ENCODE measurements around the gene CHRNA4.

CHRNA4 gene

GRCh38 chr20:63406617-63407245 lies 45.6 kb upstream of the CHRNA4 start:
- DNase-seq (ENCODE audit: low read depth): no peak
- no peak overlapping the region for H3K4me3 ChIP-seq (ENCODE audit: low read depth, low read length)

GRCh38 chr20:63406011-63406410 lies 44.9 kb upstream of the CHRNA4 start:
- TF ChIP-seq POLR2A (IDR thresholded peaks at IDR 0.05; ENCODE audit: extremely low read depth, insufficient read length): no peak
- TF ChIP-seq, protein P1, sequence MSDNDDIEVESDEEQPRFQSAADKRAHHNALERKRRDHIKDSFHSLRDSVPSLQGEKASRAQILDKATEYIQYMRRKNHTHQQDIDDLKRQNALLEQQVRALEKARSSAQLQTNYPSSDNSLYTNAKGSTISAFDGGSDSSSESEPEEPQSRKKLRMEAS (IDR thresholded peaks at IDR 0.05; ENCODE audit: low read depth, low read length): no peak
- TF ChIP-seq CTCF (IDR thresholded peaks at IDR 0.05; ENCODE audit: low read depth, low read length): no peak
- TF ChIP-seq MYC (IDR thresholded peaks at IDR 0.05; ENCODE audit: low read depth, low read length): no peak
- no peak for DNase-seq (ENCODE audit: low read depth)
- no peak overlapping the region for H3K4me3 ChIP-seq (ENCODE audit: low read depth, low read length)

More at GRCh38 chr20:63406617-63407245, 45.6 kb upstream of the CHRNA4 start:
- TF ChIP-seq, protein P1 (IDR thresholded peaks at IDR 0.05; ENCODE audit: low read depth, low read length): no peak
- TF ChIP-seq CTCF (IDR thresholded peaks at IDR 0.05; ENCODE audit: low read depth, low read length) (no peak), POLR2A (IDR thresholded peaks at IDR 0.05; ENCODE audit: extremely low read depth, insufficient read length) (no peak), MYC (IDR thresholded peaks at IDR 0.05; ENCODE audit: low read depth, low read length) (no peak)

DNA sequence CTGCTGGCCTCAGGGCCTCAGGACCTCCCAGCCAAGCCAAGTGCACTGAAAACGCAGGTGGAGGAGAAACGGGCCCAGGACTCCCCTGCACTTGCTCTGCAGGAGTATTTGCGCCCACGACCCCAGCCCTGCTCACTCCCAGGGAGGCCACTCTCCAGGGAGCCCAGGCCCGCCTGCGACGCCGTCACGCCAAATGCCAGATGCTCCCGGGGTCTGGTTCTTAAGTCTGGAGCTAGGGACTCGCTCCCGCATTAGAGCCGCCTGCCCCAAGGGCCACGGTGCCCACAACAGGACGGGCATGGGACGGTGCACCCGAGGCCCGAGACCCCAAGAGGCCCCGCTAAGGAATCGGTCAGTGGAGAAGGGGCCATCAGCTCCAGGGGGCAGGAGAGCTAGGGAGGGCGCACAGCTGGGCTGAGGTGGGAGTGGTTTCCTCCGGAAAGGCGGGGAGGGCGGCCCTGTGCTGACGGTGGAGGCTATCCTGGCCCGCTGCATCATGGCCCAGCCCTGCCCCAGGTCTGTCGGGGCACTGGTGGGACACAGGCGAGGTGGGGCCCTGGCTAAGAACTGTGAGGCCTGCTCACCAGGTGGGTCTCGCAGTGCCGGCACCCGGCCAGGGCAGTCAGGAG lies 44.1 kb upstream of the CHRNA4 start:
- TF ChIP-seq POLR2A (IDR thresholded peaks at IDR 0.05; ENCODE audit: extremely low read depth, insufficient read length): no peak
- no peak for TF ChIP-seq CTCF (IDR thresholded peaks at IDR 0.05; ENCODE audit: low read depth, low read length)
- no peak for TF ChIP-seq MYC (IDR thresholded peaks at IDR 0.05; ENCODE audit: low read depth, low read length)
- TF ChIP-seq, protein P1 (IDR thresholded peaks at IDR 0.05; ENCODE audit: low read depth, low read length): no peak
- no peak for DNase-seq (ENCODE audit: low read depth)
- no peak overlapping the region for H3K4me3 ChIP-seq (ENCODE audit: low read depth, low read length)

GRCh38 chr20:63404129-63405085 lies 43.3 kb upstream of the CHRNA4 start:
- TF ChIP-seq CTCF (IDR thresholded peaks at IDR 0.05; ENCODE audit: low read depth, low read length) (no peak), MYC (IDR thresholded peaks at IDR 0.05; ENCODE audit: low read depth, low read length) (no peak), POLR2A (IDR thresholded peaks at IDR 0.05; ENCODE audit: extremely low read depth, insufficient read length) (no peak)
- TF ChIP-seq, protein P1 (IDR thresholded peaks at IDR 0.05; ENCODE audit: low read depth, low read length): no peak

DNA sequence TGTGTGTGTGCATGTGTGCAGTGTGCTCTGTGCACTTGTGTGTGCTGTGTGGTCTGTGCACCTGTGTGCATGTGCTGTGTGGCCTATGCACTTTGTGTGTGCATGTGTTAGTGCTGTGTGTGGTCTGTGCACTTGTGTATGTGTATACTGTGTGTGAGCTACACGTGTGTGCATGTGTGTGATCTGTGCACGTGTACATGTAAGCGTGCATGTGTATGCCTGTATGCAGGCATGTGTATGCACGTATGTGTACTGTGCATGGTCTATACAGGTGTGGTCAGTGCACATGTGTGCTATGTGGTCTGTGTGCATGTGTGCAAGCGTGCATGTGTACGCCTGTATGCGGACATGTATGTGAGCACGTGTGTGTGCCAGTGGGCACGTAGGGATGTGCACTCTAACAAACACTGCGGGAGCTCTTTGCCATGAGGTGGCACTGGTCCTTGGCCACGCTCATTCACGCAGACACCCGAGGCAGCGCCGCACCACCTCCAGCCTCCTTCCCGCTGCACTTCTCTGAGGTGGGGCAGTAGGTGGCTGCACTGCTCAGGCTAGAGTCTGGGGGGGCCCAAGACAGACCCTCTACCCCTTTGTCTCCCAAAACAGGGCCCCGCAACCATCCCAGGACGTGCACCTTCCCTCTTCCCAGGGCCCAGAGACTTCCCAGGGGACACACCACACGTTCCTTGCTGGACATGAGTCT lies 42.4 kb upstream of the CHRNA4 start:
- TF ChIP-seq, protein P1 (IDR thresholded peaks at IDR 0.05; ENCODE audit: low read depth, low read length): 0 out of 2 replicates have a peak, but pooled peaks have one; percentile 21
- TF ChIP-seq MYC (IDR thresholded peaks at IDR 0.05; ENCODE audit: low read depth, low read length): no peak
- H3K4me3 ChIP-seq (ENCODE audit: low read depth, low read length): no peak overlapping the region
- no peak for DNase-seq (ENCODE audit: low read depth)

More at GRCh38 chr20:63404129-63405085, 43.3 kb upstream of the CHRNA4 start:
- no peak overlapping the region for H3K4me3 ChIP-seq (ENCODE audit: low read depth, low read length)
- DNase-seq (ENCODE audit: low read depth): no peak
